Measurements from ENCODE around the gene HS3ST2. TPM values are rescaled to one million over a fixed set of nuclear protein-coding genes. Genes with fewer than 3 reads are reported as not detected.
A peak's percentile ranks its signal among the peaks of the same experiment; 100 is the strongest.

HS3ST2 gene
- total and polyA plus RNA-seq, 3 experiments from 2014 or later: not detected

GRCh38 chr16:22799113-22799512, 14.8 kb upstream of the HS3ST2 start:
- no peaks in the 10 kb centered on the region for H3K4me1 Mint-ChIP-seq

GRCh38 chr16:22804893-22805292, 9.1 kb upstream of the HS3ST2 start:
- H3K27me3 ChIP-seq (ENCODE audit: insufficient read depth, low read length, poor library complexity, severe bottlenecking): no peaks in the 10 kb centered on the region
- no peaks in the 10 kb centered on the region for H3K4me1 ChIP-seq (ENCODE audit: insufficient read depth, low read length)
- CTCF ChIA-PET: no interaction called here

More at GRCh38 chr16:22799113-22799512, 14.8 kb upstream of the HS3ST2 start:
- Histone ChIP-seq H3K27me3 (ENCODE audit: insufficient read depth, low read length, poor library complexity, severe bottlenecking) (no peaks in the 10 kb centered on the region), H3K27ac (ENCODE audit: low read depth, low read length) (no peak overlapping the region), H3K4me3 (ENCODE audit: low read length) (no peak overlapping the region), H3K36me3 (ENCODE audit: insufficient read depth, low read length) (no peaks in the 10 kb centered on the region), H3K4me1 (ENCODE audit: insufficient read depth, low read length) (no peaks in the 10 kb centered on the region), H3K9me3 (ENCODE audit: low read length) (no peaks in the 10 kb centered on the region)
- Mint-ChIP-seq H3K36me3 (no peaks in the 10 kb centered on the region), H3K27me3 (peaks cover 9 to 51% of the 10 kb centered on the region in 2 donors), H3K4me3 (no peak overlapping the region), H3K27ac (no peak overlapping the region), H3K9me3 (peaks cover 0 to 7% (median 0%) of the 10 kb centered on the region in 5 donors)
- CTCF ChIA-PET: no interaction called here
- no peak for DNase-seq
- POLR2A ChIA-PET: no interaction called here

GRCh38 chr16:22805326-22805725, 8.6 kb upstream of the HS3ST2 start:
- Histone ChIP-seq H3K27me3 (ENCODE audit: insufficient read depth, low read length, poor library complexity, severe bottlenecking) (no peaks in the 10 kb centered on the region), H3K4me3 (ENCODE audit: low read length) (no peak overlapping the region), H3K36me3 (ENCODE audit: insufficient read depth, low read length) (no peaks in the 10 kb centered on the region), H3K27ac (ENCODE audit: low read depth, low read length) (no peak overlapping the region), H3K9me3 (ENCODE audit: low read length) (no peaks in the 10 kb centered on the region), H3K4me1 (ENCODE audit: insufficient read depth, low read length) (no peaks in the 10 kb centered on the region)
- no peaks in the 10 kb centered on the region for H3K9me3 Mint-ChIP-seq
- no peak for DNase-seq
- ChIA-PET CTCF (no interaction called here), POLR2A (no interaction called here)
- no peak overlapping the region for H3K27ac Mint-ChIP-seq
- no peak overlapping the region for H3K4me3 Mint-ChIP-seq
- peaks cover 5 to 34% of the 10 kb centered on the region in 2 donors for H3K27me3 Mint-ChIP-seq
- H3K4me1 Mint-ChIP-seq: no peaks in the 10 kb centered on the region
- H3K36me3 Mint-ChIP-seq: no peaks in the 10 kb centered on the region

More at GRCh38 chr16:22804893-22805292, 9.1 kb upstream of the HS3ST2 start:
- Histone ChIP-seq H3K36me3 (ENCODE audit: insufficient read depth, low read length) (no peaks in the 10 kb centered on the region), H3K4me3 (ENCODE audit: low read length) (no peak overlapping the region), H3K27ac (ENCODE audit: low read depth, low read length) (no peak overlapping the region), H3K9me3 (ENCODE audit: low read length) (no peaks in the 10 kb centered on the region)
- DNase-seq: no peak
- H3K4me3 Mint-ChIP-seq: no peak overlapping the region
- H3K4me1 Mint-ChIP-seq: no peaks in the 10 kb centered on the region
- POLR2A ChIA-PET: no interaction called here
- no peaks in the 10 kb centered on the region for H3K36me3 Mint-ChIP-seq
- no peaks in the 10 kb centered on the region for H3K9me3 Mint-ChIP-seq
- H3K27ac Mint-ChIP-seq: no peak overlapping the region
- peaks cover 5 to 34% of the 10 kb centered on the region in 2 donors for H3K27me3 Mint-ChIP-seq

- ChIA-PET POLR2A (no interaction called here), CTCF (no interaction called here)
Observed at GRCh38 chr16:22806811-22807210, 7.2 kb upstream of the HS3ST2 start.

GRCh38 chr16:22810226-22810625, 3.7 kb upstream of the HS3ST2 start:
- no peaks in the 10 kb centered on the region for H3K4me1 ChIP-seq (ENCODE audit: insufficient read depth, low read length)
- no peak for DNase-seq
- Mint-ChIP-seq H3K4me3 (no peak overlapping the region), H3K4me1 (no peaks in the 10 kb centered on the region), H3K9me3 (no peaks in the 10 kb centered on the region), H3K36me3 (no peaks in the 10 kb centered on the region), H3K27me3 (peaks cover 19 to 38% of the 10 kb centered on the region in 2 donors), H3K27ac (no peak overlapping the region)
- no peaks in the 10 kb centered on the region for H3K27me3 ChIP-seq (ENCODE audit: insufficient read depth, low read length, poor library complexity, severe bottlenecking)
- H3K36me3 ChIP-seq (ENCODE audit: insufficient read depth, low read length): no peaks in the 10 kb centered on the region
- H3K4me3 ChIP-seq (ENCODE audit: low read length): no peak overlapping the region
- ChIA-PET POLR2A (no interaction called here), CTCF (no interaction called here)
- H3K9me3 ChIP-seq (ENCODE audit: low read length): no peaks in the 10 kb centered on the region
- no peak overlapping the region for H3K27ac ChIP-seq (ENCODE audit: low read depth, low read length)

More at GRCh38 chr16:22806811-22807210, 7.2 kb upstream of the HS3ST2 start:
- Histone ChIP-seq H3K9me3 (ENCODE audit: low read length) (no peaks in the 10 kb centered on the region), H3K27me3 (ENCODE audit: insufficient read depth, low read length, poor library complexity, severe bottlenecking) (no peaks in the 10 kb centered on the region), H3K4me1 (ENCODE audit: insufficient read depth, low read length) (no peaks in the 10 kb centered on the region), H3K4me3 (ENCODE audit: low read length) (no peak overlapping the region), H3K27ac (ENCODE audit: low read depth, low read length) (no peak overlapping the region), H3K36me3 (ENCODE audit: insufficient read depth, low read length) (no peaks in the 10 kb centered on the region)
- H3K27ac Mint-ChIP-seq: no peak overlapping the region
- peaks cover 5 to 37% of the 10 kb centered on the region in 2 donors for H3K27me3 Mint-ChIP-seq
- no peaks in the 10 kb centered on the region for H3K36me3 Mint-ChIP-seq
- H3K4me1 Mint-ChIP-seq: no peaks in the 10 kb centered on the region
- H3K4me3 Mint-ChIP-seq: no peak overlapping the region
- DNase-seq: no peak
- no peaks in the 10 kb centered on the region for H3K9me3 Mint-ChIP-seq

- Histone ChIP-seq H3K27ac (ENCODE audit: low read depth, low read length) (no peak overlapping the region), H3K4me1 (ENCODE audit: insufficient read depth, low read length) (no peaks in the 10 kb centered on the region), H3K4me3 (ENCODE audit: low read length) (no peak overlapping the region), H3K36me3 (ENCODE audit: insufficient read depth, low read length) (no peaks in the 10 kb centered on the region), H3K9me3 (ENCODE audit: low read length) (no peaks in the 10 kb centered on the region), H3K27me3 (ENCODE audit: insufficient read depth, low read length, poor library complexity, severe bottlenecking) (peaks cover 8% of the 10 kb centered on the region)
- POLR2A ChIA-PET: no interaction called here
- DNase-seq: no peak
- Mint-ChIP-seq H3K4me1 (no peaks in the 10 kb centered on the region), H3K27ac (peak overlapping the region in 1 of 8 donors; percentile 76), H3K4me3 (peak overlapping the region in 1 of 7 donors; percentile 69), H3K36me3 (no peaks in the 10 kb centered on the region), H3K27me3 (peaks cover 31 to 51% of the 10 kb centered on the region in 2 donors), H3K9me3 (no peaks in the 10 kb centered on the region)
- CTCF ChIA-PET: no interaction called here
Observed at GRCh38 chr16:22813223-22813947, 577 bp upstream of the HS3ST2 start.

- Histone ChIP-seq H3K9me3 (ENCODE audit: low read length) (no peaks in the 10 kb centered on the region), H3K27me3 (ENCODE audit: insufficient read depth, low read length, poor library complexity, severe bottlenecking) (peaks cover 8% of the 10 kb centered on the region), H3K4me1 (ENCODE audit: insufficient read depth, low read length) (no peaks in the 10 kb centered on the region), H3K4me3 (ENCODE audit: low read length) (no peak overlapping the region), H3K27ac (ENCODE audit: low read depth, low read length) (no peak overlapping the region), H3K36me3 (ENCODE audit: insufficient read depth, low read length) (no peaks in the 10 kb centered on the region)
- Mint-ChIP-seq H3K9me3 (peaks cover 0 to 2% (median 1%) of the 10 kb centered on the region in 5 donors), H3K36me3 (no peaks in the 10 kb centered on the region), H3K4me1 (no peaks in the 10 kb centered on the region), H3K27me3 (peaks cover 31 to 44% of the 10 kb centered on the region in 2 donors), H3K27ac (no peak overlapping the region), H3K4me3 (no peak overlapping the region)
- CTCF ChIA-PET: no interaction called here
- POLR2A ChIA-PET: no interaction called here
- no peak for DNase-seq
Observed at GRCh38 chr16:22814711-22815105, 746 bp downstream of the HS3ST2 start.

GRCh38 chr16:22815863-22816262, 1.9 kb downstream of the HS3ST2 start:
- no peaks in the 10 kb centered on the region for H3K9me3 ChIP-seq (ENCODE audit: low read length)
- ChIA-PET CTCF (no interaction called here), POLR2A (no interaction called here)
- no peaks in the 10 kb centered on the region for H3K36me3 ChIP-seq (ENCODE audit: insufficient read depth, low read length)
- no peak for DNase-seq
- no peaks in the 10 kb centered on the region for H3K36me3 Mint-ChIP-seq
- no peak overlapping the region for H3K27ac Mint-ChIP-seq
- peaks cover 0 to 2% (median 1%) of the 10 kb centered on the region in 5 donors for H3K9me3 Mint-ChIP-seq
- peaks cover 31 to 44% of the 10 kb centered on the region in 2 donors for H3K27me3 Mint-ChIP-seq
- no peaks in the 10 kb centered on the region for H3K4me1 ChIP-seq (ENCODE audit: insufficient read depth, low read length)
- H3K27ac ChIP-seq (ENCODE audit: low read depth, low read length): no peak overlapping the region
- no peak overlapping the region for H3K4me3 ChIP-seq (ENCODE audit: low read length)
- no peak overlapping the region for H3K4me3 Mint-ChIP-seq
- H3K4me1 Mint-ChIP-seq: no peaks in the 10 kb centered on the region
- H3K27me3 ChIP-seq (ENCODE audit: insufficient read depth, low read length, poor library complexity, severe bottlenecking): peaks cover 8% of the 10 kb centered on the region

Data from CD8-positive, alpha-beta memory T cell (primary cell).